H1 (cell line): ENCODE results near the gene ADRM1. TPM values are rescaled to one million over a fixed set of nuclear protein-coding genes. Genes with fewer than 3 reads are reported as not detected.

Experiments
- CTCF ChIA-PET: fragments of 300-600 bp; sonication (Branson Sonifier 250); formaldehyde crosslinking; loops from one replicate; lab custom pipeline; 2021; ENCODE audit not compliant: partially characterized antibody; lab: Charles Lee
- POLR2A ChIA-PET: fragments of 300-600 bp; sonication (Branson Sonifier 250); formaldehyde crosslinking; loops from one replicate; lab custom pipeline; 2021; ENCODE audit warnings: inconsistent platforms; ENCODE audit not compliant: partially characterized antibody; lab: Charles Lee
- DNase-seq, 2 experiments: peaks; one replicate each; pipeline versions ENCODE4 v3.0.0 to v3.0.0-alpha.2; 2010 to 2022; ENCODE audit warnings: low spot score in 2 of 2, low read depth in 1 of 2, mixed read lengths in 1 of 2
- FAIRE-seq: peaks from 2 replicates; lab custom pipeline; 2011; peaks lifted over from hg19 to GRCh38; lab: Jason Lieb, UNC
- H2AFZ ChIP-seq: 2 replicates; pipeline ENCODE4 v1.8.1; 2012; ENCODE audit warnings: low read length, inconsistent platforms
- H2AK5ac ChIP-seq: 2 replicates; pipeline ENCODE4 v1.6.1; 2013; ENCODE audit warnings: low read depth, low read length
- H2BK120ac ChIP-seq: replicated peaks from 2 replicates; pipeline ENCODE3; 2013; ENCODE audit warnings: low read depth, low read length, inconsistent platforms
- H2BK12ac ChIP-seq: 2 replicates; pipeline ENCODE4 v1.6.1; 2013; ENCODE audit warnings: low read depth, low read length
- H2BK15ac ChIP-seq: 2 replicates; pipeline ENCODE4 v1.6.1; 2013; ENCODE audit warnings: low read length
- H2BK20ac ChIP-seq: 2 replicates; pipeline ENCODE4 v1.6.1; 2013; ENCODE audit warnings: low read length
- H2BK5ac ChIP-seq: 2 replicates; pipeline ENCODE4 v1.6.1; 2013; ENCODE audit warnings: low read depth, low read length
- H3K14ac ChIP-seq: 2 replicates; pipeline ENCODE4 v1.6.1; 2013; ENCODE audit warnings: inconsistent platforms; ENCODE audit not compliant: insufficient read length
- H3K18ac ChIP-seq: 2 replicates; pipeline ENCODE4 v1.6.1; 2013; ENCODE audit warnings: low read length; ENCODE audit errors: extremely low read depth
- H3K23ac ChIP-seq: 2 replicates; pipeline ENCODE4 v1.6.1; 2013; ENCODE audit warnings: inconsistent platforms; ENCODE audit not compliant: insufficient read length
- H3K23me2 ChIP-seq: 2 replicates; pipeline ENCODE4 v1.6.1; 2013; ENCODE audit warnings: low read depth, low read length
- H3K27ac ChIP-seq: 2 replicates; pipeline ENCODE4 v1.6.1; 2011; ENCODE audit warnings: low read depth, low read length, inconsistent platforms
- H3K27me3 ChIP-seq, 4 experiments: replicated peaks in 1 of 4; 1 replicate in 1 of 4; 2 replicates in 3 of 4; pipeline versions ENCODE4 v1.6.1 to v1.8.1; 2011 to 2013; ENCODE audit warnings: low read length in 3 of 4, mild to moderate bottlenecking in 3 of 4, inconsistent platforms in 2 of 4, mixed read lengths in 2 of 4, moderate library complexity in 1 of 4; ENCODE audit not compliant: control insufficient read depth in 3 of 4, insufficient read depth in 3 of 4; ENCODE audit errors: extremely low read depth in 1 of 4
- H3K36me3 ChIP-seq, 4 experiments: 2 replicates each; pipeline versions ENCODE4 v1.6.1 to v1.8.1; 2011 to 2013; ENCODE audit warnings: mild to moderate bottlenecking in 4 of 4, low read length in 3 of 4, moderate library complexity in 2 of 4, control low read depth in 1 of 4, inconsistent platforms in 1 of 4; ENCODE audit not compliant: insufficient read depth in 4 of 4, control insufficient read depth in 2 of 4
- H3K4ac ChIP-seq: replicated peaks from 2 replicates; pipeline ENCODE3; 2013; ENCODE audit warnings: low read length, low read depth, mixed read lengths, inconsistent platforms; ENCODE audit not compliant: insufficient read length
- H3K4me1 ChIP-seq, 4 experiments: replicated peaks in 1 of 4; 1 replicate in 1 of 4; 2 replicates in 3 of 4; pipeline versions ENCODE4 v1.6.1 to v1.8.1; 2011 to 2013; ENCODE audit warnings: low read length in 3 of 4, inconsistent platforms in 2 of 4, mixed read lengths in 1 of 4; ENCODE audit not compliant: insufficient read depth in 4 of 4, control insufficient read depth in 3 of 4
- H3K4me2 ChIP-seq, 2 experiments: 2 replicates each; pipeline versions ENCODE4 v1.6.1 to v1.8.1; 2011 to 2013; ENCODE audit warnings: low read depth in 2 of 2, low read length in 2 of 2, control low read depth in 1 of 2, inconsistent platforms in 1 of 2, mild to moderate bottlenecking in 1 of 2; ENCODE audit not compliant: insufficient read depth in 1 of 2
- H3K4me3 ChIP-seq, 4 experiments: fragments of 200-600, 300-600 bp in 1 of 4; sonication (generic), shearing (Covaris generic), sonication (Bioruptor Twin) in 1 of 4; 2 replicates each; pipeline versions ENCODE4 v1.5.1 to v1.8.1; 2011 to 2016; ENCODE audit warnings: low read length in 4 of 4, low read depth in 3 of 4, control low read depth in 2 of 4, inconsistent platforms in 2 of 4, mild to moderate bottlenecking in 2 of 4, mixed read lengths in 1 of 4, moderate library complexity in 1 of 4; ENCODE audit not compliant: insufficient read depth in 2 of 4; ENCODE audit errors: extremely low read depth in 1 of 4
- H3K56ac ChIP-seq: replicated peaks from 2 replicates; pipeline ENCODE3; 2013; ENCODE audit warnings: low read depth, mild to moderate bottlenecking, mixed read lengths, low read length, inconsistent platforms; ENCODE audit not compliant: insufficient read length
- H3K79me1 ChIP-seq: 2 replicates; pipeline ENCODE4 v1.6.1; 2013; ENCODE audit warnings: low read depth, low read length, control low read depth
- H3K79me2 ChIP-seq, 2 experiments: 2 replicates each; pipeline versions ENCODE4 v1.6.1 to v1.8.1; 2012 to 2013; ENCODE audit warnings: low read length in 2 of 2, mild to moderate bottlenecking in 2 of 2, inconsistent platforms in 1 of 2; ENCODE audit not compliant: insufficient read depth in 2 of 2, control insufficient read depth in 1 of 2
- H3K9ac ChIP-seq, 4 experiments: replicated peaks in 1 of 4; 1 replicate in 1 of 4; 2 replicates in 3 of 4; pipeline versions ENCODE4 v1.6.1 to v1.8.1; 2011 to 2013; ENCODE audit warnings: low read depth in 3 of 4, low read length in 3 of 4, control low read depth in 2 of 4, mild to moderate bottlenecking in 2 of 4, moderate library complexity in 2 of 4, inconsistent platforms in 1 of 4; ENCODE audit errors: extremely low read depth in 1 of 4
- H3K9me3 ChIP-seq, 2 experiments: 2 replicates each; pipeline versions ENCODE4 v1.6.1 to v1.8.1; 2012 to 2013; ENCODE audit warnings: mild to moderate bottlenecking in 2 of 2, moderate library complexity in 2 of 2, control low read depth in 1 of 2, inconsistent platforms in 1 of 2, low read depth in 1 of 2, low read length in 1 of 2, mixed read lengths in 1 of 2; ENCODE audit not compliant: insufficient read depth in 2 of 2
- H4K20me1 ChIP-seq, 2 experiments: replicated peaks in 1 of 2; 2 replicates each; pipeline versions ENCODE3 to v1.8.1; 2011 to 2013; ENCODE audit warnings: inconsistent platforms in 2 of 2, low read length in 2 of 2, mild to moderate bottlenecking in 1 of 2; ENCODE audit not compliant: insufficient read depth in 2 of 2, control insufficient read depth in 1 of 2
- H4K5ac ChIP-seq: 2 replicates; pipeline ENCODE4 v1.6.1; 2013; ENCODE audit warnings: low read length, low read depth, mixed read lengths, inconsistent platforms; ENCODE audit not compliant: insufficient read length
- H4K8ac ChIP-seq: 2 replicates; pipeline ENCODE4 v1.8.0; 2013; ENCODE audit warnings: mild to moderate bottlenecking, moderate library complexity, low read length, inconsistent platforms; ENCODE audit not compliant: insufficient read depth; ENCODE audit errors: extremely low read depth
- H4K91ac ChIP-seq: replicated peaks from 2 replicates; pipeline ENCODE3; 2013; ENCODE audit warnings: low read length, mixed read lengths, inconsistent platforms; ENCODE audit not compliant: insufficient read length
- HDAC6 ChIP-seq: IDR thresholded peaks from one replicate; pipeline ENCODE4 v1.7.1; 2012; ENCODE audit warnings: low read depth, mild to moderate bottlenecking, inconsistent platforms, low read length, moderate library complexity
- JUN ChIP-seq: IDR thresholded peaks from 2 replicates; pipeline ENCODE4 v1.6.1; 2011; ENCODE audit warnings: low read depth, mild to moderate bottlenecking, improper control_type of control experiment, low read length
- KDM5A ChIP-seq: fragments of 200-600 bp; IDR thresholded peaks from 2 replicates; pipeline ENCODE4 v1.7.1; 2012; ENCODE audit warnings: mild to moderate bottlenecking, low read length, inconsistent platforms, mixed read lengths
- RBBP5 ChIP-seq: IDR thresholded peaks from 2 replicates; pipeline ENCODE4 v1.7.1; 2012; ENCODE audit warnings: low read depth, mild to moderate bottlenecking, inconsistent platforms, low read length, moderate library complexity, borderline replicate concordance
- RFX5 ChIP-seq: IDR thresholded peaks from 2 replicates; pipeline ENCODE4 v1.6.1; 2011; ENCODE audit warnings: low read depth, low read length, improper control_type of control experiment, borderline replicate concordance
- SIRT6 ChIP-seq: IDR thresholded peaks from one replicate; pipeline ENCODE4 v1.7.1; 2012; ENCODE audit warnings: low read length, inconsistent platforms
- SP1 ChIP-seq: IDR thresholded peaks from 2 replicates; pipeline ENCODE4 v1.6.1; 2011; ENCODE audit warnings: low read depth, low read length
- SP2 ChIP-seq: IDR thresholded peaks from 2 replicates; pipeline ENCODE4 v1.6.1; 2012; ENCODE audit warnings: mild to moderate bottlenecking, low read length, inconsistent platforms
- SP4 ChIP-seq: IDR thresholded peaks from 2 replicates; pipeline ENCODE4 v1.6.1; 2012; ENCODE audit warnings: low read length, inconsistent platforms
- SUZ12 ChIP-seq: fragments of 200-600 bp; sonication (generic); IDR thresholded peaks from 2 replicates; pipeline ENCODE4 v1.6.1; 2012; ENCODE audit warnings: mild to moderate bottlenecking, inconsistent platforms, low read length, moderate library complexity, mixed read lengths
- TAF7 ChIP-seq: optimal IDR thresholded peaks from 2 replicates; pipeline ENCODE3; 2011; ENCODE audit warnings: low read depth, mild to moderate bottlenecking, inconsistent platforms, low read length, moderate library complexity, borderline replicate concordance
- WGBS, 2 experiments: shearing (Covaris generic) in 1 of 2; methylation state at CpG; one replicate each; pipeline versions ENCODE4 v1.1.6 to v1.1.7; 2013 to 2015; ENCODE audit warnings: low lambda C conversion rate in 2 of 2, mixed read lengths in 2 of 2, inconsistent platforms in 1 of 2, low coverage in 1 of 2, missing lambda C conversion rate in 1 of 2; ENCODE audit not compliant: insufficient replicate concordance in 2 of 2, insufficient coverage in 1 of 2, insufficient read length in 1 of 2; ENCODE audit errors: extremely low coverage in 1 of 2, missing lambda C conversion rate in 1 of 2; 5-methylcytosine and 5-hydroxymethylcytosine counted together
- polyA plus RNA-seq, 7 experiments: library from polyadenylated mRNA; depleted of rRNA in 3 of 7; stranded (reverse) in 5 of 7; unstranded in 2 of 7; fragments of >200 nt in 5 of 7; fragments of 200-250 nt in 2 of 7; gene quantifications; 1 replicate in 5 of 7; 2 replicates in 1 of 7; 4 replicates in 1 of 7; pipeline versions ENCODE4 v1.2.1 to v1.2.3, GENCODE V29; 2011 to 2013; ENCODE audit warnings: missing spikeins in 2 of 7, mixed read lengths in 2 of 7
- total RNA-seq: library from RNA; stranded (reverse); fragmentation: NEBNext Ultra II Directional; extraction: Animal tissue kit (Norgen Biotek cat#: 25700); gene quantifications from 2 replicates; pipeline ENCODE4 v1.2.1, GENCODE V29; 2021
- TF ChIP-seq, protein P1 (sequence below): IDR thresholded peaks from 2 replicates; pipeline ENCODE4 v1.6.1; 2011; ENCODE audit warnings: low read length, improper control_type of control experiment
- TF ChIP-seq, protein P2 (sequence below): IDR thresholded peaks from 2 replicates; pipeline ENCODE4 v1.6.1; 2012; ENCODE audit warnings: inconsistent platforms

The ADRM1 gene
- total and polyA plus RNA-seq, 2 of the 8 experiments (the other 6 are each of a cell fraction or from before 2014, with no cell fraction given) = 126 to 214 TPM

DNA sequence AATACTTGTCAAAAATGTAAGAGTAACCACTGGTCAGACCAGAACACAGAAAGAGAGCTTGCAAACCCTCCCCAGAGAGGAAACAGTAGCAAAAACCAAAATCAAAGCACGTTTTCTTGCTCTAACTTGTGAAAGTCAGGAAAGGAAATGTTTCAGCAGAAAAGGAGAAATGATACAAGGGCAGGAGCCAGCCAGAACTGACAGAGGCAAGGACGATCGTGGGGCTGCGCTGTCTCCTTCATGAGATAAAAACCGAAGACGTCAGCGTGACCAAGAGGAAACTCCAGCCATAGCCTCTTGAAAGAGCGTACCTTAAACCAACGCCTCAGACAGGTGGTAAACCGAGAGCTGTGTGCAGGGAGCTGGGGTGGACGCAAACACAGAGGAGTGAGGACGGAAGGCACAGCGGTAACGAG is 36.9 kb downstream of the ADRM1 start:
- ChIA-PET POLR2A (interaction anchor here (0.7 to 1.9 kb wide), 14 partner anchors 9 to 222 kb away, joined by 3 to 7 read pairs (median 4); partner anchors contain the start of genes ADRM1 and RPS21), CTCF (interaction anchor here (0.6 to 2.3 kb wide), 6 partner anchors 9 to 160 kb away, joined by 3 to 13 read pairs (median 6); no protein-coding TSS in a partner anchor)
- Histone ChIP-seq H3K79me1 (0 out of 2 replicates have a peak, but pooled peaks cover 3% of the 10 kb centered on the region), H3K4me3 (no peak overlapping the region), H3K4me2 (no peak overlapping the region), H2BK5ac (no peak overlapping the region), H3K4ac (no peak overlapping the region), H4K91ac (no peak overlapping the region), H3K23me2 (no peaks in the 10 kb centered on the region), H3K9ac (no peak overlapping the region), H2BK20ac (no peak overlapping the region), H4K5ac (no peak overlapping the region), H2AK5ac (no peak overlapping the region), H3K79me2 (peaks cover 0 to 2% of the 10 kb centered on the region in 2 experiments; a peak in 1 of 4 replicates), H2BK15ac (no peak overlapping the region), H3K9me3 (no peaks in the 10 kb centered on the region), H3K56ac (no peak overlapping the region), H2BK12ac (no peak overlapping the region), H3K18ac (no peak overlapping the region), H4K8ac (no peak overlapping the region), H4K20me1 (peaks cover 0 to 26% of the 10 kb centered on the region in 2 experiments), H2BK120ac (no peak overlapping the region), H3K36me3 (peaks cover 25 to 60% (median 49%) of the 10 kb centered on the region in 4 experiments), H3K27me3 (no peaks in the 10 kb centered on the region), H3K23ac (no peak overlapping the region), H3K27ac (no peak overlapping the region), H2AFZ (no peak overlapping the region), H3K4me1 (no peaks in the 10 kb centered on the region), H3K14ac (no peak overlapping the region)
- DNase-seq (no peak), FAIRE-seq (no peak)
- WGBS, 2 experiments = 96% methylated on average over 13 of the region's 14 CpGs; no CpG with 5 or more reads in 1 of the 2 experiments
- no peak for TF ChIP-seq HDAC6
- no peak for TF ChIP-seq SP2
- TF ChIP-seq, protein P1, sequence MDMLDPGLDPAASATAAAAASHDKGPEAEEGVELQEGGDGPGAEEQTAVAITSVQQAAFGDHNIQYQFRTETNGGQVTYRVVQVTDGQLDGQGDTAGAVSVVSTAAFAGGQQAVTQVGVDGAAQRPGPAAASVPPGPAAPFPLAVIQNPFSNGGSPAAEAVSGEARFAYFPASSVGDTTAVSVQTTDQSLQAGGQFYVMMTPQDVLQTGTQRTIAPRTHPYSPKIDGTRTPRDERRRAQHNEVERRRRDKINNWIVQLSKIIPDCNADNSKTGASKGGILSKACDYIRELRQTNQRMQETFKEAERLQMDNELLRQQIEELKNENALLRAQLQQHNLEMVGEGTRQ = no peak
- no peak for TF ChIP-seq TAF7
- no peak for TF ChIP-seq SP4
- TF ChIP-seq, protein P2, sequence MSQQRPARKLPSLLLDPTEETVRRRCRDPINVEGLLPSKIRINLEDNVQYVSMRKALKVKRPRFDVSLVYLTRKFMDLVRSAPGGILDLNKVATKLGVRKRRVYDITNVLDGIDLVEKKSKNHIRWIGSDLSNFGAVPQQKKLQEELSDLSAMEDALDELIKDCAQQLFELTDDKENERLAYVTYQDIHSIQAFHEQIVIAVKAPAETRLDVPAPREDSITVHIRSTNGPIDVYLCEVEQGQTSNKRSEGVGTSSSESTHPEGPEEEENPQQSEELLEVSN = no peak
- no peak for TF ChIP-seq RBBP5
- TF ChIP-seq SIRT6 = no peak
- TF ChIP-seq SUZ12 = no peak
- no peak for TF ChIP-seq SP1
- no peak for TF ChIP-seq KDM5A
- no peak for TF ChIP-seq RFX5
- no peak for TF ChIP-seq JUN
